ENCODE data around the gene CPNE6.

Gene CPNE6

GRCh38 chr14:24092505-24093206 lies 21.3 kb downstream of the CPNE6 start:
- Histone ChIP-seq H2BK5ac (ENCODE audit: low read length) (no peak overlapping the region), H3K23ac (ENCODE audit: low read length) (no peak overlapping the region), H3K36me3 (ENCODE audit: control insufficient read depth, insufficient read depth, low read length) (peaks cover 1% of the 10 kb centered on the region), H3K27ac (ENCODE audit: low read depth, low read length) (no peak overlapping the region), H3K4me2 (ENCODE audit: low read length) (no peak overlapping the region), H3K56ac (ENCODE audit: low read length) (no peak overlapping the region), H3K79me1 (ENCODE audit: low read length) (peaks cover 14% of the 10 kb centered on the region), H3K9ac (ENCODE audit: low read length) (no peak overlapping the region), H3K4me3 (ENCODE audit: low read length) (no peak overlapping the region), H3K4me1 (ENCODE audit: control insufficient read depth, low read depth, low read length) (peaks cover 7% of the 10 kb centered on the region), H3K27me3 (ENCODE audit: insufficient read depth, low read length, poor library complexity) (no peaks in the 10 kb centered on the region), H3K79me2 (ENCODE audit: control insufficient read depth, insufficient read depth, low read length) (peaks cover 10% of the 10 kb centered on the region), H3K18ac (ENCODE audit: low read length) (no peak overlapping the region), H2AK5ac (ENCODE audit: low read length) (peak overlapping the region; percentile 68), H3K4ac (ENCODE audit: low read depth, low read length) (peak overlapping the region; percentile 8), H2BK15ac (replicated peaks; ENCODE audit: low read depth) (no peak overlapping the region), H2BK120ac (ENCODE audit: low read depth, low read length) (no peak overlapping the region), H4K8ac (ENCODE audit: low read depth, low read length) (no peak overlapping the region), H4K5ac (ENCODE audit: low read length) (no peak overlapping the region)
- no CpG with 5 or more reads among the region's 4 CpGs for WGBS (ENCODE audit: extremely low coverage, insufficient coverage, low lambda C conversion rate)
- DNase-seq = no peak

GRCh38 chr14:24093207-24093900 lies 22.0 kb downstream of the CPNE6 start:
- Histone ChIP-seq H3K79me2 (ENCODE audit: control insufficient read depth, insufficient read depth, low read length) (peaks cover 10% of the 10 kb centered on the region), H3K27me3 (ENCODE audit: insufficient read depth, low read length, poor library complexity) (no peaks in the 10 kb centered on the region), H4K5ac (ENCODE audit: low read length) (peak overlapping the region; percentile 54), H3K23ac (ENCODE audit: low read length) (no peak overlapping the region), H3K56ac (ENCODE audit: low read length) (peak overlapping the region; percentile 86), H3K4ac (ENCODE audit: low read depth, low read length) (peak overlapping the region; percentile 8), H3K79me1 (ENCODE audit: low read length) (peaks cover 16% of the 10 kb centered on the region), H4K8ac (ENCODE audit: low read depth, low read length) (no peak overlapping the region), H3K18ac (ENCODE audit: low read length) (peak overlapping the region; percentile 44), H3K36me3 (ENCODE audit: control insufficient read depth, insufficient read depth, low read length) (peaks cover 3% of the 10 kb centered on the region), H2BK5ac (ENCODE audit: low read length) (peak overlapping the region; percentile 40), H2BK120ac (ENCODE audit: low read depth, low read length) (no peak overlapping the region), H2BK15ac (replicated peaks; ENCODE audit: low read depth) (no peak overlapping the region), H3K4me2 (ENCODE audit: low read length) (peak overlapping the region; percentile 15), H3K9ac (ENCODE audit: low read length) (peak overlapping the region; percentile 66), H3K27ac (ENCODE audit: low read depth, low read length) (peak overlapping the region; percentile 22), H3K4me1 (ENCODE audit: control insufficient read depth, low read depth, low read length) (peaks cover 7% of the 10 kb centered on the region), H3K4me3 (ENCODE audit: low read length) (no peak overlapping the region), H2AK5ac (ENCODE audit: low read length) (no peak overlapping the region)
- WGBS (ENCODE audit: extremely low coverage, insufficient coverage, low lambda C conversion rate) = no CpG with 5 or more reads among the region's 19 CpGs
- DNase-seq = peak; percentile 16

- H2BK15ac ChIP-seq (replicated peaks; ENCODE audit: low read depth) = no peak within 1 kb of the TSS
- H2AK5ac ChIP-seq (ENCODE audit: low read length) = peak within 1 kb of the TSS; percentile 96
- no peak within 1 kb of the TSS for H2BK120ac ChIP-seq (ENCODE audit: low read depth, low read length)
- peak within 1 kb of the TSS; percentile 43 for H3K4ac ChIP-seq (ENCODE audit: low read depth, low read length)
- DNase-seq = peak; percentile 99
- H3K27me3 ChIP-seq (ENCODE audit: insufficient read depth, low read length, poor library complexity) = no peaks in the 10 kb centered on the region
- H3K27ac ChIP-seq (ENCODE audit: low read depth, low read length) = peak within 1 kb of the TSS; percentile 90
- WGBS (ENCODE audit: extremely low coverage, insufficient coverage, low lambda C conversion rate) = no CpG with 5 or more reads among the region's 68 CpGs
- H3K9ac ChIP-seq (ENCODE audit: low read length) = peak within 1 kb of the TSS; percentile 100
- H3K4me1 ChIP-seq (ENCODE audit: control insufficient read depth, low read depth, low read length) = peaks cover 7% of the 10 kb centered on the region
- peaks cover 6% of the 10 kb centered on the region for H3K36me3 ChIP-seq (ENCODE audit: control insufficient read depth, insufficient read depth, low read length)
- H4K8ac ChIP-seq (ENCODE audit: low read depth, low read length) = no peak within 1 kb of the TSS
- H4K5ac ChIP-seq (ENCODE audit: low read length) = peak within 1 kb of the TSS; percentile 54
- H3K56ac ChIP-seq (ENCODE audit: low read length) = peak within 1 kb of the TSS; percentile 99
- peak within 1 kb of the TSS; percentile 99 for H3K4me3 ChIP-seq (ENCODE audit: low read length)
- peaks cover 10% of the 10 kb centered on the region for H3K79me2 ChIP-seq (ENCODE audit: control insufficient read depth, insufficient read depth, low read length)
- H3K23ac ChIP-seq (ENCODE audit: low read length) = peak within 1 kb of the TSS; percentile 97
- H3K79me1 ChIP-seq (ENCODE audit: low read length) = peaks cover 16% of the 10 kb centered on the region
- H2BK5ac ChIP-seq (ENCODE audit: low read length) = peak within 1 kb of the TSS; percentile 94
- H3K4me2 ChIP-seq (ENCODE audit: low read length) = peak within 1 kb of the TSS; percentile 90
- peak within 1 kb of the TSS; percentile 85 for H3K18ac ChIP-seq (ENCODE audit: low read length)
These were observed 22.8 kb downstream of the CPNE6 start, which contains the start of gene PCK2 for GRCh38 chr14:24093901-24094840. TSS of gene PCK2 (plus strand) at chr14:24094311. CDS start at chr14:24094406, 95 bp downstream.

- H2BK15ac ChIP-seq (replicated peaks; ENCODE audit: low read depth) = no peak overlapping the region
These were observed 23.5 kb downstream of the CPNE6 start for GRCh38 chr14:24094841-24095270.

GRCh38 chr14:24095271-24096068 lies 24.1 kb downstream of the CPNE6 start:
- Histone ChIP-seq H4K8ac (ENCODE audit: low read depth, low read length) (no peak overlapping the region), H4K5ac (ENCODE audit: low read length) (no peak overlapping the region), H3K4me1 (ENCODE audit: control insufficient read depth, low read depth, low read length) (peaks cover 7% of the 10 kb centered on the region), H3K56ac (ENCODE audit: low read length) (peak overlapping the region; percentile 99), H3K79me1 (ENCODE audit: low read length) (peaks cover 16% of the 10 kb centered on the region), H3K79me2 (ENCODE audit: control insufficient read depth, insufficient read depth, low read length) (peaks cover 10% of the 10 kb centered on the region), H3K23ac (ENCODE audit: low read length) (peak overlapping the region; percentile 59), H3K4me3 (ENCODE audit: low read length) (peak overlapping the region; percentile 99), H3K4me2 (ENCODE audit: low read length) (peak overlapping the region; percentile 90), H3K18ac (ENCODE audit: low read length) (peak overlapping the region; percentile 85), H2BK120ac (ENCODE audit: low read depth, low read length) (no peak overlapping the region), H2AK5ac (ENCODE audit: low read length) (peak overlapping the region; percentile 77), H3K4ac (ENCODE audit: low read depth, low read length) (peak overlapping the region; percentile 43), H3K36me3 (ENCODE audit: control insufficient read depth, insufficient read depth, low read length) (peaks cover 10% of the 10 kb centered on the region), H2BK5ac (ENCODE audit: low read length) (peak overlapping the region; percentile 54), H2BK15ac (replicated peaks; ENCODE audit: low read depth) (no peak overlapping the region), H3K9ac (ENCODE audit: low read length) (peak overlapping the region; percentile 100), H3K27me3 (ENCODE audit: insufficient read depth, low read length, poor library complexity) (no peaks in the 10 kb centered on the region), H3K27ac (ENCODE audit: low read depth, low read length) (peak overlapping the region; percentile 90)
- DNase-seq = peak; percentile 94
- WGBS (ENCODE audit: extremely low coverage, insufficient coverage, low lambda C conversion rate) = no CpG with 5 or more reads among the region's 12 CpGs

More at GRCh38 chr14:24094841-24095270, 23.5 kb downstream of the CPNE6 start:
- Histone ChIP-seq H3K27me3 (ENCODE audit: insufficient read depth, low read length, poor library complexity) (no peaks in the 10 kb centered on the region), H3K4me3 (ENCODE audit: low read length) (peak overlapping the region; percentile 99), H3K36me3 (ENCODE audit: control insufficient read depth, insufficient read depth, low read length) (peaks cover 6% of the 10 kb centered on the region), H3K23ac (ENCODE audit: low read length) (peak overlapping the region; percentile 97), H4K5ac (ENCODE audit: low read length) (no peak overlapping the region), H3K79me2 (ENCODE audit: control insufficient read depth, insufficient read depth, low read length) (peaks cover 10% of the 10 kb centered on the region), H3K9ac (ENCODE audit: low read length) (peak overlapping the region; percentile 100), H3K18ac (ENCODE audit: low read length) (peak overlapping the region; percentile 85), H3K4ac (ENCODE audit: low read depth, low read length) (peak overlapping the region; percentile 43), H3K56ac (ENCODE audit: low read length) (peak overlapping the region; percentile 99), H3K4me1 (ENCODE audit: control insufficient read depth, low read depth, low read length) (peaks cover 7% of the 10 kb centered on the region), H4K8ac (ENCODE audit: low read depth, low read length) (no peak overlapping the region), H2AK5ac (ENCODE audit: low read length) (peak overlapping the region; percentile 96), H2BK5ac (ENCODE audit: low read length) (peak overlapping the region; percentile 94), H2BK120ac (ENCODE audit: low read depth, low read length) (no peak overlapping the region), H3K79me1 (ENCODE audit: low read length) (peaks cover 16% of the 10 kb centered on the region), H3K27ac (ENCODE audit: low read depth, low read length) (peak overlapping the region; percentile 90), H3K4me2 (ENCODE audit: low read length) (peak overlapping the region; percentile 90)
- no CpG with 5 or more reads among the region's 14 CpGs for WGBS (ENCODE audit: extremely low coverage, insufficient coverage, low lambda C conversion rate)
- no peak for DNase-seq

Data from mesendoderm (in vitro differentiated cells).